Glutamatergic neuron (in vitro differentiated cells): ENCODE results near the gene LRRC4B. TPM values are rescaled to one million over a fixed set of nuclear protein-coding genes. Genes with fewer than 3 reads are reported as not detected.
"Not testable (repeated sequence)": the region's sequence is repeated elsewhere in the genome, so short reads cannot be mapped to it uniquely, and the experiment has no call there.

Source experiments
- DNase-seq: peaks from one replicate; pipeline ENCODE4 v3.0.0; 2022
- H3K27ac Mint-ChIP-seq: one replicate; pipeline ENCODE4 v1.8.0; 2020; ENCODE audit warnings: mild to moderate bottlenecking, mixed read lengths, inconsistent platforms; ENCODE audit not compliant: unreplicated experiment
- H3K27me3 Mint-ChIP-seq: one replicate; pipeline ENCODE4 v1.8.0; 2020; ENCODE audit warnings: mild to moderate bottlenecking, moderate library complexity, mixed read lengths, inconsistent platforms; ENCODE audit not compliant: unreplicated experiment
- H3K36me3 Mint-ChIP-seq: one replicate; pipeline ENCODE4 v1.8.0; 2020; ENCODE audit warnings: mild to moderate bottlenecking, mixed read lengths, inconsistent platforms; ENCODE audit not compliant: unreplicated experiment
- H3K4me1 Mint-ChIP-seq: one replicate; pipeline ENCODE4 v1.8.0; 2020; ENCODE audit warnings: mild to moderate bottlenecking, low read depth, mixed read lengths, inconsistent platforms; ENCODE audit not compliant: unreplicated experiment
- H3K4me3 Mint-ChIP-seq: one replicate; pipeline ENCODE4 v1.8.0; 2020; ENCODE audit warnings: mild to moderate bottlenecking, mixed read lengths, inconsistent platforms; ENCODE audit not compliant: unreplicated experiment
- H3K9me3 Mint-ChIP-seq: one replicate; pipeline ENCODE4 v1.8.0; 2020; ENCODE audit warnings: mild to moderate bottlenecking, moderate library complexity, mixed read lengths, inconsistent platforms; ENCODE audit not compliant: unreplicated experiment
- long read RNA-seq: library from polyadenylated mRNA; unstranded; transcript quantifications from one replicate; pipeline ENCODE4 v2.0.0, GENCODE V29; 2020; ENCODE audit not compliant: unreplicated experiment
- total RNA-seq: library from RNA; stranded (reverse); fragmentation: NEBNext Ultra II Directional; extraction: Animal tissue kit (Norgen Biotek cat#: 25700); gene quantifications from one replicate; pipeline ENCODE4 v1.2.1, GENCODE V29; 2021; ENCODE audit not compliant: unreplicated experiment
- TF ChIP-seq, protein P1 (sequence below): fragments of 200-600 bp; sonication (generic); IDR thresholded peaks from one replicate; pipeline ENCODE4 v1.5.0; 2021; ENCODE audit not compliant: partially characterized antibody, unreplicated experiment

Gene LRRC4B, protein sequence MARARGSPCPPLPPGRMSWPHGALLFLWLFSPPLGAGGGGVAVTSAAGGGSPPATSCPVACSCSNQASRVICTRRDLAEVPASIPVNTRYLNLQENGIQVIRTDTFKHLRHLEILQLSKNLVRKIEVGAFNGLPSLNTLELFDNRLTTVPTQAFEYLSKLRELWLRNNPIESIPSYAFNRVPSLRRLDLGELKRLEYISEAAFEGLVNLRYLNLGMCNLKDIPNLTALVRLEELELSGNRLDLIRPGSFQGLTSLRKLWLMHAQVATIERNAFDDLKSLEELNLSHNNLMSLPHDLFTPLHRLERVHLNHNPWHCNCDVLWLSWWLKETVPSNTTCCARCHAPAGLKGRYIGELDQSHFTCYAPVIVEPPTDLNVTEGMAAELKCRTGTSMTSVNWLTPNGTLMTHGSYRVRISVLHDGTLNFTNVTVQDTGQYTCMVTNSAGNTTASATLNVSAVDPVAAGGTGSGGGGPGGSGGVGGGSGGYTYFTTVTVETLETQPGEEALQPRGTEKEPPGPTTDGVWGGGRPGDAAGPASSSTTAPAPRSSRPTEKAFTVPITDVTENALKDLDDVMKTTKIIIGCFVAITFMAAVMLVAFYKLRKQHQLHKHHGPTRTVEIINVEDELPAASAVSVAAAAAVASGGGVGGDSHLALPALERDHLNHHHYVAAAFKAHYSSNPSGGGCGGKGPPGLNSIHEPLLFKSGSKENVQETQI
- total RNA-seq: 28.5 TPM
- long read RNA-seq, partial matches to known transcripts: 0 of 5 reads
- long read RNA-seq, other reads (novel, unspliced or antisense): 5 of 5 reads

- DNase-seq: peak; percentile 79
- H3K27ac Mint-ChIP-seq: no peak within 1 kb of the TSS
- H3K36me3 Mint-ChIP-seq: no peaks in the 10 kb centered on the region
- peaks cover 22% of the 10 kb centered on the region for H3K4me1 Mint-ChIP-seq
- H3K4me3 Mint-ChIP-seq: peak within 1 kb of the TSS; percentile 79
- peaks cover 8% of the 10 kb centered on the region for H3K9me3 Mint-ChIP-seq
- TF ChIP-seq, protein P1, sequence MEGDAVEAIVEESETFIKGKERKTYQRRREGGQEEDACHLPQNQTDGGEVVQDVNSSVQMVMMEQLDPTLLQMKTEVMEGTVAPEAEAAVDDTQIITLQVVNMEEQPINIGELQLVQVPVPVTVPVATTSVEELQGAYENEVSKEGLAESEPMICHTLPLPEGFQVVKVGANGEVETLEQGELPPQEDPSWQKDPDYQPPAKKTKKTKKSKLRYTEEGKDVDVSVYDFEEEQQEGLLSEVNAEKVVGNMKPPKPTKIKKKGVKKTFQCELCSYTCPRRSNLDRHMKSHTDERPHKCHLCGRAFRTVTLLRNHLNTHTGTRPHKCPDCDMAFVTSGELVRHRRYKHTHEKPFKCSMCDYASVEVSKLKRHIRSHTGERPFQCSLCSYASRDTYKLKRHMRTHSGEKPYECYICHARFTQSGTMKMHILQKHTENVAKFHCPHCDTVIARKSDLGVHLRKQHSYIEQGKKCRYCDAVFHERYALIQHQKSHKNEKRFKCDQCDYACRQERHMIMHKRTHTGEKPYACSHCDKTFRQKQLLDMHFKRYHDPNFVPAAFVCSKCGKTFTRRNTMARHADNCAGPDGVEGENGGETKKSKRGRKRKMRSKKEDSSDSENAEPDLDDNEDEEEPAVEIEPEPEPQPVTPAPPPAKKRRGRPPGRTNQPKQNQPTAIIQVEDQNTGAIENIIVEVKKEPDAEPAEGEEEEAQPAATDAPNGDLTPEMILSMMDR: no peak
- peaks cover 10% of the 10 kb centered on the region for H3K27me3 Mint-ChIP-seq
These were observed at the start of gene LRRC4B for GRCh38 chr19:50567882-50568727. Gene LRRC4B (minus strand): TSS chr19:50568435. CDS start chr19:50548838, 19,597 bp downstream.

GRCh38 chr19:50612504-50613404 lies 44.5 kb upstream of the LRRC4B start:
- H3K4me3 Mint-ChIP-seq, H3K36me3 Mint-ChIP-seq, H3K4me1 Mint-ChIP-seq, DNase-seq, H3K27ac Mint-ChIP-seq, H3K9me3 Mint-ChIP-seq, H3K27me3 Mint-ChIP-seq: not testable (repeated sequence)

GRCh38 chr19:50607874-50608785 lies 39.9 kb upstream of the LRRC4B start:
- Mint-ChIP-seq H3K27ac (no peak overlapping the region), H3K9me3 (peaks cover 2% of the 10 kb centered on the region), H3K27me3 (peaks cover 9% of the 10 kb centered on the region), H3K36me3 (peaks cover 8% of the 10 kb centered on the region), H3K4me3 (peak overlapping the region; percentile 78), H3K4me1 (peaks cover 2% of the 10 kb centered on the region)
- TF ChIP-seq, protein P1: peak; percentile 87
- DNase-seq: peak; percentile 99

DNA sequence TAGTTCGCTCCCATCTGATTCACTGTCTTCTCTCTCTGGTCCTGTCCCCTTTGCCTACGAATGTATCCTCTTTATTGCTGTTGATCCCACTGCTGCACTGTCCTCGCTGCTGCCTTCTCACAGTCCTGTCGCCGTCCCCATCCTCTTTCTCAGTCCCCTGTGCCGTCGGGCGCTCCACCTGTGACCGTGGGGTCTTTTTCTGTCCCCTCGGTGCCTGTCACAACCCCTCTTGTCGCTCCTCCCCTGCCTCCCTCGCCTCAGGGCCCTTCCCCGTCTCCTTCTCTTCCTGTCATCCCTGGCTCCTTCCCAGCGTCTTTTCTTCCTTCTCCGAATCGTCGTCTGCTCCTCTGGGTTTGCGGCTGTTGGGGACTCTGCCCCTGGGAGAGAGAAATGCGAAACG lies 39.2 kb upstream of the LRRC4B start:
- Mint-ChIP-seq H3K4me1 (peaks cover 2% of the 10 kb centered on the region), H3K4me3 (peak overlapping the region; percentile 69), H3K9me3 (peaks cover 3% of the 10 kb centered on the region), H3K27me3 (peaks cover 9% of the 10 kb centered on the region), H3K36me3 (peaks cover 12% of the 10 kb centered on the region), H3K27ac (no peak overlapping the region)
- TF ChIP-seq, protein P1: no peak
- no peak for DNase-seq
